HG02642 (cell line): ENCODE measurements around the gene PPP1R15B.

Experiments
- ATAC-seq: cut with Tn5 transposase; IDR thresholded peaks from one replicate; pipeline ENCODE4 v1.9.1; 2021; ENCODE audit warnings: mild to moderate bottlenecking; ENCODE audit not compliant: unreplicated experiment, poor library complexity

The PPP1R15B gene

GRCh38 chr1:204445860-204446412, 34.3 kb upstream of the PPP1R15B start:
- ATAC-seq: peak; percentile 8

- ATAC-seq: no peak
Observed at GRCh38 chr1:204443871-204444581, 32.4 kb upstream of the PPP1R15B start.

GRCh38 chr1:204443260-204443619, 31.6 kb upstream of the PPP1R15B start:
- no peak for ATAC-seq

- no peak for ATAC-seq
Observed at GRCh38 chr1:204442376-204443259, 31.0 kb upstream of the PPP1R15B start.

- ATAC-seq: no peak
Observed at GRCh38 chr1:204441558-204441957, 29.9 kb upstream of the PPP1R15B start.

GRCh38 chr1:204439621-204440375, 28.2 kb upstream of the PPP1R15B start:
- ATAC-seq: no peak

GRCh38 chr1:204438628-204439027, 27.0 kb upstream of the PPP1R15B start:
- no peak for ATAC-seq

- no peak for ATAC-seq
Observed at GRCh38 chr1:204437796-204438570, 26.4 kb upstream of the PPP1R15B start.

GRCh38 chr1:204435872-204436271, 24.3 kb upstream of the PPP1R15B start:
- ATAC-seq: no peak

- no peak for ATAC-seq
Observed at GRCh38 chr1:204435381-204435831, 23.8 kb upstream of the PPP1R15B start.

GRCh38 chr1:204434116-204434755, 22.6 kb upstream of the PPP1R15B start:
- ATAC-seq: no peak

- ATAC-seq: no peak
Observed at GRCh38 chr1:204432708-204433107, 21.1 kb upstream of the PPP1R15B start.

- no peak for ATAC-seq
Observed at GRCh38 chr1:204431310-204432184, 19.9 kb upstream of the PPP1R15B start.

- no peak for ATAC-seq
Observed at GRCh38 chr1:204429746-204430145, 18.1 kb upstream of the PPP1R15B start.

GRCh38 chr1:204426971-204427701, 15.5 kb upstream of the PPP1R15B start:
- no peak for ATAC-seq

GRCh38 chr1:204426474-204426873, 14.9 kb upstream of the PPP1R15B start:
- no peak for ATAC-seq

- ATAC-seq: no peak
Observed at GRCh38 chr1:204426035-204426436, 14.4 kb upstream of the PPP1R15B start.

- ATAC-seq: no peak
Observed at GRCh38 chr1:204424621-204425020, 13.0 kb upstream of the PPP1R15B start.
